ENCODE measurements around the gene SMC6. TPM values are rescaled to one million over a fixed set of nuclear protein-coding genes. Genes with fewer than 3 reads are reported as not detected.

The SMC6 gene, protein sequence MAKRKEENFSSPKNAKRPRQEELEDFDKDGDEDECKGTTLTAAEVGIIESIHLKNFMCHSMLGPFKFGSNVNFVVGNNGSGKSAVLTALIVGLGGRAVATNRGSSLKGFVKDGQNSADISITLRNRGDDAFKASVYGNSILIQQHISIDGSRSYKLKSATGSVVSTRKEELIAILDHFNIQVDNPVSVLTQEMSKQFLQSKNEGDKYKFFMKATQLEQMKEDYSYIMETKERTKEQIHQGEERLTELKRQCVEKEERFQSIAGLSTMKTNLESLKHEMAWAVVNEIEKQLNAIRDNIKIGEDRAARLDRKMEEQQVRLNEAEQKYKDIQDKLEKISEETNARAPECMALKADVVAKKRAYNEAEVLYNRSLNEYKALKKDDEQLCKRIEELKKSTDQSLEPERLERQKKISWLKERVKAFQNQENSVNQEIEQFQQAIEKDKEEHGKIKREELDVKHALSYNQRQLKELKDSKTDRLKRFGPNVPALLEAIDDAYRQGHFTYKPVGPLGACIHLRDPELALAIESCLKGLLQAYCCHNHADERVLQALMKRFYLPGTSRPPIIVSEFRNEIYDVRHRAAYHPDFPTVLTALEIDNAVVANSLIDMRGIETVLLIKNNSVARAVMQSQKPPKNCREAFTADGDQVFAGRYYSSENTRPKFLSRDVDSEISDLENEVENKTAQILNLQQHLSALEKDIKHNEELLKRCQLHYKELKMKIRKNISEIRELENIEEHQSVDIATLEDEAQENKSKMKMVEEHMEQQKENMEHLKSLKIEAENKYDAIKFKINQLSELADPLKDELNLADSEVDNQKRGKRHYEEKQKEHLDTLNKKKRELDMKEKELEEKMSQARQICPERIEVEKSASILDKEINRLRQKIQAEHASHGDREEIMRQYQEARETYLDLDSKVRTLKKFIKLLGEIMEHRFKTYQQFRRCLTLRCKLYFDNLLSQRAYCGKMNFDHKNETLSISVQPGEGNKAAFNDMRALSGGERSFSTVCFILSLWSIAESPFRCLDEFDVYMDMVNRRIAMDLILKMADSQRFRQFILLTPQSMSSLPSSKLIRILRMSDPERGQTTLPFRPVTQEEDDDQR
- total RNA-seq = 10 to 100 TPM; 30.6 to 33.2 TPM

DNA sequence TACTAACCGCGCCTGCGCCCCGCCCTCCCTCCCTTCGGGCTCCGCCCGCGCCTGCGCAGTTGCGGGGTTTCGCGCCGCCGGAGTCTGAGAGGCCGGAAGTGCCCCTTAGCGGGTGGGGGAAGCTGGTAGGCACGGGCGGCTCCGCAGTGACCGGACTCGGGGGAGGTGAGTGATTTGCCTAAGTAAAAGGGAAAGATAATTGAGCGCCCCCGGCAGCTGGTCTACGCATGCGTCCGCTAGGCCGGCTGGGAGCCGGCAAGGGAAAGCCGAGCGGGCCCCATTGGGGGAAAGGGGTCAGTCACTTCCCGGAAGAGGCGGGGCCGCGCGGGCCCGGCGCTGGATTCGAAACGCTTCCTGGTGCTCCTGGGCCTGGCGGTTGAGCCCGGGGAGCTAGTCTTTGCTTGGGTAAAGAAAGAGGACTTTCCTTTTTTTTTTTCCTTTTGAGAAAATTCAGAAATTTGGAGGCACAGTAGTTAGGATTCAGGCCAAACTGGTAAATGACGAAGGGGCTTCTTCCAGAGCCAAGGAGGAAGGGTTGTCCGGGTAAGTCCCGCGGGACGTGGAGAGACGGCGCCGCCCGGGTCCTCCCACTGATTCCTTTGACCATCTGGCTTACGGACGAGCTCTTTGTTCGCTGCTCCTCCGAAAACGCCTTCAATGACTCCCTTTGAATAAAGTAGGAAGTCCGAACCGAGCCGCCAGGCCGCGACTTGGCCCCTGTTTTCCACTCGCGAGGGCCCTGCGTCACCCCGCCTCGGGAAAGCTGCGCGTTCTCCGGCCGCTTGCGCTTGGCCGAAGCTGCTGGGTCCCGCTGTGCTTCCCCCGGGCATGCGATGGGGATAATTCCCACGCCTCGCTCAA, at the start of gene SMC6, which contains the start of gene GEN1:
Gene SMC6 (minus strand): TSS at position 8 of the 861 bp plus-strand sequence. CDS start 7,864 bp downstream, outside the sequence.
Gene GEN1 (plus strand): TSS at position 336 of the 861 bp plus-strand sequence. CDS start 5,806 bp downstream, outside the sequence.

Other genes with a start within 250 kb of the SMC6 start
- gene RAD51AP2, start 235.4 kb downstream of the SMC6 start, total RNA-seq = not detected
- not detected for gene VSNL1, start 213.1 kb downstream of the SMC6 start, total RNA-seq
- gene GEN1, start 328 bp upstream of the SMC6 start, total RNA-seq = 10 to 100 TPM; 27.1 to 30.0 TPM
- gene MSGN1, start 62.6 kb upstream of the SMC6 start, total RNA-seq = not detected
- gene KCNS3, start 124.9 kb upstream of the SMC6 start, total RNA-seq = not detected

All from activated naive CD4-positive, alpha-beta T cell treated with anti-CD3 and anti-CD28 coated beads, Interleukin-2, amount 10 ng/mL, durations not matched to agents 5 hours and 36 hours (primary cell).